ENCODE results near the gene MYO16.
"Not testable (repeated sequence)": the region's sequence is repeated elsewhere in the genome, so short reads cannot be mapped to it uniquely, and the experiment has no call there.

The MYO16 gene

GRCh38 chr13:108984251-108984920 is 355.0 kb downstream of the MYO16 start:
- no peak overlapping the region for H3K27ac Mint-ChIP-seq
- H3K27me3 Mint-ChIP-seq = peaks cover 26% of the 10 kb centered on the region
- H3K4me3 Mint-ChIP-seq = no peak overlapping the region
- no peaks in the 10 kb centered on the region for H3K36me3 Mint-ChIP-seq (ENCODE audit: low read depth)
- no peaks in the 10 kb centered on the region for H3K9me3 Mint-ChIP-seq
- DNase-seq = no peak
- no peaks in the 10 kb centered on the region for H3K4me1 Mint-ChIP-seq (ENCODE audit: low read depth)

GRCh38 chr13:108985166-108985565 is 355.8 kb downstream of the MYO16 start:
- H3K36me3 Mint-ChIP-seq (ENCODE audit: low read depth) = no peaks in the 10 kb centered on the region
- no peaks in the 10 kb centered on the region for H3K4me1 Mint-ChIP-seq (ENCODE audit: low read depth)
- H3K27me3 Mint-ChIP-seq = peaks cover 26% of the 10 kb centered on the region
- DNase-seq = no peak
- no peaks in the 10 kb centered on the region for H3K9me3 Mint-ChIP-seq
- no peak overlapping the region for H3K4me3 Mint-ChIP-seq
- no peak overlapping the region for H3K27ac Mint-ChIP-seq

GRCh38 chr13:108987517-108987916 is 358.1 kb downstream of the MYO16 start:
- Mint-ChIP-seq H3K9me3 (no peaks in the 10 kb centered on the region), H3K36me3 (ENCODE audit: low read depth) (no peaks in the 10 kb centered on the region), H3K4me3 (no peak overlapping the region), H3K27ac (no peak overlapping the region), H3K27me3 (peaks cover 13% of the 10 kb centered on the region), H3K4me1 (ENCODE audit: low read depth) (no peaks in the 10 kb centered on the region)
- no peak for DNase-seq

- Mint-ChIP-seq H3K36me3 (ENCODE audit: low read depth) (no peaks in the 10 kb centered on the region), H3K4me1 (ENCODE audit: low read depth) (no peaks in the 10 kb centered on the region), H3K27me3 (peaks cover 11% of the 10 kb centered on the region), H3K27ac (no peak overlapping the region), H3K4me3 (no peak overlapping the region), H3K9me3 (no peaks in the 10 kb centered on the region)
- DNase-seq = no peak
These were observed 358.5 kb downstream of the MYO16 start for GRCh38 chr13:108987944-108988343.

- not testable (repeated sequence) for H3K4me3 Mint-ChIP-seq; DNase-seq; H3K4me1 Mint-ChIP-seq (ENCODE audit: low read depth); H3K36me3 Mint-ChIP-seq (ENCODE audit: low read depth); H3K27ac Mint-ChIP-seq; H3K27me3 Mint-ChIP-seq; H3K9me3 Mint-ChIP-seq
These were observed 362.0 kb downstream of the MYO16 start for GRCh38 chr13:108991416-108991815.

- Mint-ChIP-seq H3K27ac (no peak overlapping the region), H3K4me1 (ENCODE audit: low read depth) (no peaks in the 10 kb centered on the region), H3K27me3 (peaks cover 11% of the 10 kb centered on the region), H3K4me3 (no peak overlapping the region), H3K36me3 (ENCODE audit: low read depth) (no peaks in the 10 kb centered on the region), H3K9me3 (no peaks in the 10 kb centered on the region)
- no peak for DNase-seq
These were observed 363.9 kb downstream of the MYO16 start for GRCh38 chr13:108993346-108993745.

- no peak for DNase-seq
- Mint-ChIP-seq H3K4me1 (ENCODE audit: low read depth) (no peaks in the 10 kb centered on the region), H3K27ac (no peak overlapping the region), H3K4me3 (no peak overlapping the region), H3K27me3 (peaks cover 11% of the 10 kb centered on the region), H3K36me3 (ENCODE audit: low read depth) (no peaks in the 10 kb centered on the region), H3K9me3 (no peaks in the 10 kb centered on the region)
These were observed 367.0 kb downstream of the MYO16 start for GRCh38 chr13:108996430-108996829.

- no peak overlapping the region for H3K4me3 Mint-ChIP-seq
- no peaks in the 10 kb centered on the region for H3K36me3 Mint-ChIP-seq (ENCODE audit: low read depth)
- peaks cover 11% of the 10 kb centered on the region for H3K27me3 Mint-ChIP-seq
- H3K9me3 Mint-ChIP-seq = no peaks in the 10 kb centered on the region
- no peak overlapping the region for H3K27ac Mint-ChIP-seq
- H3K4me1 Mint-ChIP-seq (ENCODE audit: low read depth) = no peaks in the 10 kb centered on the region
- no peak for DNase-seq
These were observed 370.8 kb downstream of the MYO16 start for GRCh38 chr13:109000207-109000606.

GRCh38 chr13:109002934-109003333 is 373.5 kb downstream of the MYO16 start:
- no peak overlapping the region for H3K27ac Mint-ChIP-seq
- no peaks in the 10 kb centered on the region for H3K4me1 Mint-ChIP-seq (ENCODE audit: low read depth)
- DNase-seq = no peak
- no peaks in the 10 kb centered on the region for H3K36me3 Mint-ChIP-seq (ENCODE audit: low read depth)
- H3K9me3 Mint-ChIP-seq = no peaks in the 10 kb centered on the region
- peaks cover 6% of the 10 kb centered on the region for H3K27me3 Mint-ChIP-seq
- H3K4me3 Mint-ChIP-seq = no peak overlapping the region

- Mint-ChIP-seq H3K36me3 (ENCODE audit: low read depth) (no peaks in the 10 kb centered on the region), H3K27me3 (peaks cover 2% of the 10 kb centered on the region), H3K4me1 (ENCODE audit: low read depth) (no peaks in the 10 kb centered on the region), H3K9me3 (no peaks in the 10 kb centered on the region), H3K27ac (no peak overlapping the region), H3K4me3 (no peak overlapping the region)
- DNase-seq = no peak
These were observed 378.5 kb downstream of the MYO16 start for GRCh38 chr13:109007946-109008345.

GRCh38 chr13:109009756-109010155 is 380.3 kb downstream of the MYO16 start:
- H3K27me3 Mint-ChIP-seq = peaks cover 5% of the 10 kb centered on the region
- no peaks in the 10 kb centered on the region for H3K4me1 Mint-ChIP-seq (ENCODE audit: low read depth)
- no peak overlapping the region for H3K27ac Mint-ChIP-seq
- DNase-seq = no peak
- no peaks in the 10 kb centered on the region for H3K36me3 Mint-ChIP-seq (ENCODE audit: low read depth)
- H3K9me3 Mint-ChIP-seq = no peaks in the 10 kb centered on the region
- H3K4me3 Mint-ChIP-seq = no peak overlapping the region

- H3K4me3 Mint-ChIP-seq = no peak overlapping the region
- peaks cover 7% of the 10 kb centered on the region for H3K27me3 Mint-ChIP-seq
- no peak for DNase-seq
- H3K4me1 Mint-ChIP-seq (ENCODE audit: low read depth) = no peaks in the 10 kb centered on the region
- no peaks in the 10 kb centered on the region for H3K9me3 Mint-ChIP-seq
- H3K36me3 Mint-ChIP-seq (ENCODE audit: low read depth) = no peaks in the 10 kb centered on the region
- H3K27ac Mint-ChIP-seq = no peak overlapping the region
These were observed 381.5 kb downstream of the MYO16 start for GRCh38 chr13:109010912-109011311.

GRCh38 chr13:109012115-109012514 is 382.7 kb downstream of the MYO16 start:
- Mint-ChIP-seq H3K4me1 (ENCODE audit: low read depth) (no peaks in the 10 kb centered on the region), H3K4me3 (no peak overlapping the region), H3K9me3 (no peaks in the 10 kb centered on the region), H3K36me3 (ENCODE audit: low read depth) (no peaks in the 10 kb centered on the region), H3K27me3 (peaks cover 12% of the 10 kb centered on the region), H3K27ac (no peak overlapping the region)
- no peak for DNase-seq

- Mint-ChIP-seq H3K9me3 (no peaks in the 10 kb centered on the region), H3K4me1 (ENCODE audit: low read depth) (no peaks in the 10 kb centered on the region), H3K27me3 (peaks cover 9% of the 10 kb centered on the region), H3K4me3 (no peak overlapping the region), H3K27ac (no peak overlapping the region), H3K36me3 (ENCODE audit: low read depth) (no peaks in the 10 kb centered on the region)
- no peak for DNase-seq
These were observed 392.1 kb downstream of the MYO16 start for GRCh38 chr13:109021558-109021957.

GRCh38 chr13:109024611-109025010 is 395.2 kb downstream of the MYO16 start:
- no peaks in the 10 kb centered on the region for H3K9me3 Mint-ChIP-seq
- no peak for DNase-seq
- no peak overlapping the region for H3K4me3 Mint-ChIP-seq
- H3K27me3 Mint-ChIP-seq = no peaks in the 10 kb centered on the region
- H3K27ac Mint-ChIP-seq = no peak overlapping the region
- no peaks in the 10 kb centered on the region for H3K4me1 Mint-ChIP-seq (ENCODE audit: low read depth)
- H3K36me3 Mint-ChIP-seq (ENCODE audit: low read depth) = no peaks in the 10 kb centered on the region

- Mint-ChIP-seq H3K27me3 (no peaks in the 10 kb centered on the region), H3K4me3 (no peak overlapping the region), H3K36me3 (ENCODE audit: low read depth) (no peaks in the 10 kb centered on the region), H3K27ac (no peak overlapping the region), H3K4me1 (ENCODE audit: low read depth) (no peaks in the 10 kb centered on the region), H3K9me3 (no peaks in the 10 kb centered on the region)
- DNase-seq = no peak
These were observed 396.9 kb downstream of the MYO16 start for GRCh38 chr13:109026266-109026665.
